Left colon (tissue), 2 donors: ENCODE measurements around the gene CPNE5. TPM values are rescaled to one million over a fixed set of nuclear protein-coding genes. Genes with fewer than 3 reads are reported as not detected.
A peak's percentile ranks its signal among the peaks of the same experiment; 100 is the strongest.

Source experiments
- ATAC-seq: fragments of 200-7000 bp; cut with Tn5 transposase; one replicate; pipeline ENCODE4 v1.9.1; 2020; ENCODE audit warnings: mild to moderate bottlenecking, moderate library complexity
- DNase-seq, 2 donors: peaks; one replicate each; pipeline ENCODE4 v3.0.0-alpha.2; 2020
- intact Hi-C, 2 donors: fragments of 100-400 bp; cut with DNase I in 1 of 2; cut with micrococcal nuclease in 1 of 2; formaldehyde crosslinking; loops; one replicate each; pipeline versions ENCODE4 v1.11.2 to v1.14.0; 2022; cut with DNase I, micrococcal nuclease
- total RNA-seq, 2 donors: library from RNA; stranded (reverse); fragmentation: NEBNext Ultra II Directional; extraction: Animal tissue kit (Norgen Biotek cat#: 25700); gene quantifications; one replicate each; pipeline ENCODE4 v1.2.1, GENCODE V29; 2021
- donor health status: DM: no; HTN: no; CAD: no.
- donor health status: DM: yes; HTN: yes; CAD: no.

The CPNE5 gene
- total RNA-seq, 2 donors from 2014 or later, result 3.8 to 7.8 TPM

DNA sequence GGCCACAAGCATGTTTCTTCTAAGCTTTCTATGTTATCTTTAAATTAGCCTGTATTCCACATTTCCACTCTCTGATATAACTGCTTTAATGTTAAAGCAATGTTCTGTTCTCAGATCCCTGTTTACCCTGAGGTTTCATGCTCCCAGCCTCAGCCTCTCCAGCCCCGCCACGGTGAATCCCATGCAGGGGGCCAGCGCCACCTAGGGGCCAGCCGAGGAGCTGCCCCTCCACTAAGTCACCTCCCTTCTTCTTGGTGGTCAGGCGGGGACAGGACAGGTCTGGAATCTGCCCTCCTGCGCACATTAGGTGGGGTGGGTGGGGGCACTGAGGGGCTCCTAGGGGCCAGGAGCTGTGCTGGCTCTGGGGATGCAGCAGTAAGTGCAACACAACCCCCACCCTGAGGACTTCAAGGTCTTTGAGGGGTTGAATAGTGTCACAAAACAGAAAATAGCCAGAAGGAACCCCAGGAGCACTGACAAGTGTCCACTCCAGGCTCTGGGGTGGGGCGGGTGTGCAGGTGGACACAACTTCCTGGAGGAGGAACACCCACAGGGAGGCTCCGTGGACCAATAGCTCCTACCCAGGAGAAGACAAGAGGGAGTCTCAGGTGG, 80.0 kb downstream of the CPNE5 start:
- intact Hi-C loops, result loop anchor here (5.0 to 10.0 kb wide), 2 partner anchors 134 to 142 kb away; no protein-coding TSS in a partner anchor
- peak; percentile 74 to 85 for DNase-seq
- peak; percentile 72 for ATAC-seq

DNA sequence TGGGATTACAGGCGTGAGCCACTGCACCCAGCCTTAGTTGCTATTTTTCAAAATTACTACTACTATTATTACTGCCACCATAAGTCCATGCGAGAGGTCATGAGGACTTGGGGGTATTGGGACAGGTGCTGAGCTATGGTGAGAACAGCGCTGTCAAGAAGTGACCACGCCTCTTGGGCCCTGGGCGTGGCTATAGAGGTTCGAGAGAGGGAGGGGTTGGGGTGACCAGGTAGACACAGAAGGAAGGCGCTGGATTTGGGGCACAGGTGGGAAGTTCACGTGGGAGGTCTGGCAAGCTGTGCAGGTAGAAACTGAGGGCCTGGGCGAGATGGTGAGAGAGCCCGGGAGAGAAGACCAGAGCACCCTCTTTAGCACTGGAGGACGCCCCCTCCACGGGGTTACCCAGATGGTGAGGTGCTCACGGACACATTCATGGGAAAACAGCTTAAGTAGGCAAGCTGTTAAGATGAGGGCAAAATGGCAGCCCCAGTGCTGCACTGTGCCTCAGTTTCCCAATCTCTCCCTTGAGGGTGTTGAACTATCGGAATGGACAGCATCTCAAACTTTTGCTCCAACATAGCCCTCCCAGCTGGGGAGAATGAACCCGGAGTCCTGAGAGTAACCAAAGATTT, 80.6 kb downstream of the CPNE5 start:
- intact Hi-C loops, result loop anchor here (5.0 to 10.0 kb wide), 2 partner anchors 134 to 141 kb away; no protein-coding TSS in a partner anchor
- DNase-seq (peak; percentile 71 to 82), ATAC-seq (peak; percentile 47)

DNA sequence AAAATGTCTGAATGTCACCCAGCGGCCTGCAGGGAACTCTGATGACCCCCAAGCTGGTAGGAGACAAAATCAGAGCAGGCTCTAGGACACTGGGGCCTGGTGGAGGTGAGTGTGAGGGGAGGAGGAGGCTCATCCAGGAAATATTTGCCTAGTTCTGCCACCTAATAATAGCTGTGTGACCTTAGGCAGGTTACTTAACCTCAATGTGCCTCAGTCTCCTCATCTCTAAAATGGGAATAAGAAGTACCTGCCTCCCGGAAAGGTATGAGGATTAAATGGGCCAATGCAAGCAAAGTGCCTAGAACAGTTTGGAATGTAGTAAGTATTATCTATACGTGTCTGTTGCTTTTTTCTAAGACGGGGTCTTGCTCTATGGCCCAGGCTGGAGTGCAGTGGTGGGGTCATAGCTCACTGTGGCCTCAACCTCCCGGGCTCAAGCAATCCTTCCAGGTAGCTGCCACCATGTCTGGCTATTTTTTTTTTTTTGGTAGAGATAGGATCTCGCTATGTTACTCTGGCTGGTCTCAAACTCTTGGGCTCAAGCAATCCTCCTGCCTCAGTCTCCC, 81.2 kb downstream of the CPNE5 start:
- DNase-seq (no peak), ATAC-seq (no peak)
- intact Hi-C loops, result loop anchor here (5.0 to 10.0 kb wide), 2 partner anchors 133 to 141 kb away; no protein-coding TSS in a partner anchor

DNA sequence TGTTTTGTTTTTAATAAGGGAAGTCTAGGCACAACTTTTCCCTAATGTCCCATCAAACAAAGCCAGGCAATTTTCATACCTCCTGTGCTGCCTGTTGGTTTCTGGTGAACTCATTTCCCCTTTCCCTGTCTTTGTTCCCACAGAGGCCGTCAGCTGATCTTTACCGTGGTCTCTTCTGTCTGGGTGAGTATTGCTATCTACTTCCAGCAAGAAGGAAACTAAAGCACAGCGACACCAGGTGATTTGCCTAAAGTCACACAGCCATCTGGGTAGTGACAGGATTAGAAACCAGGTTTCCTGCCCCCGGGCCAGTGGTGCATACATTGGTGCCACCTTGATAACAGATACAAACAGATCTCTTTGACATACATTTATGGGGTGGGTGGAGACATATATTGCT, 82.0 kb downstream of the CPNE5 start:
- ATAC-seq, result peak; percentile 28
- DNase-seq, result peak in 1 of 2 donors; percentile 56
- intact Hi-C loops, result loop anchor here (5.0 to 10.0 kb wide), 2 partner anchors 132 to 140 kb away; no protein-coding TSS in a partner anchor

DNA sequence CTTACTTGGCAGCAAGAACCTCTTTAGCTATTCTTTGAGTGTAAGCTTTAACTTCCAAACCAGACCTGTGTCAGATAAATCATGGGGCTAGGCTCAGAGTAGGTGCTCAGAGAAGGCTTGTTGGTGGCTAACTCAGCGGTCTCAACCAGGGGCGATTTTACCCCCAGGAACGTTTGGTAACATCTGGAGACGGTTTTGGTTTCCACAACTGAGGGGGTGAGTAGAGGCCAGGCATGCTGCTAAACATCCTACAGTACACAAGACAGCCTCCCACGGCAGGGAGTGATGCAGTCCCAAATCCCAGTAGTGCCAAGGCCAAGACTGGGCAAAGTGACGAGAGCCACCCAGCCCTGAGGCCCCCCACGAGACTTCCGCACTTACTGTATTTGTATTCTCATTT, 82.5 kb downstream of the CPNE5 start:
- DNase-seq, result no peak
- ATAC-seq, result no peak

DNA sequence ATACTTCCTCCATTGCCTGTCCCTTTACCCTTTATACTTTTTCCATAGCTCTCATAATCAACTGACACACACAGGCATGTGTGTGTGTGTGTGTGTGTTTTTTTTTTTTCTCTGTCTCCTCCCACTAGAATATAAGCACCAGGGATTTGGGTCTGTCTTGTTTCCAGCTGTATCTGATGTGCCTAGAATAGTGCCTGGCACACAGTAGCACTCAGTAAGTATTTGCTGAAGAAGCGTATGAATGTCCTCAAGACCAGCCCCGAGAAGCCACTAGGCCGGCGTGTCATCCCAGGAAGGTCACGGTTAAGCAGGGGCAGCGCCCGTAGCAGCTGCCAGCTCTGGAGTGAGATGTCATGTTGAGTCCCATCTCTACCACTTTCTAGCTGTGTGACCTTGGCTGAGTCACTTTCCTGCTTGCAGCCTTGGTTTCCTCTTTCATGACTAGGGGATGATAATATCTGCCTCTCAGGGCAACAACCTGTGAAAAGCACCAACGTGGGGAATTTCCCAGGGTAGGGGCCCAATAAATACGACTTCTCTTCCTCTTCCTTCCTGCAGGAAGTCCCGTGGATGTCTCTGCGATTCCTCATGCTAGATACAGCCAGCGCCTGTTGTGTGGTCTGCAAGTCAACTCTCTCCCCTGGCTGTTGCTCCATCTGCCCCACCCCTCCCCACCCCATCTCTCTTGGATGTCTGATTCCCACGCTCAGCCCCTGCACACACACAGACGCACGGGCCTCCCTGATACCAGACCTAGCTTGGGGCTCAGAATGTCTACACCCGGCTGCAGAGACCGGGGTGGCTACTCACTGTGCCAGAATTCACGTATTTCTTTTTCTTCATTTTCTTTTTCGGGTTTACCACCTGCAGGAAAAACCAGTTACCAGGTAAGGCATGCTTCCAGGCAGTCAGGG, 83.6 kb downstream of the CPNE5 start:
- peak; percentile 19 for ATAC-seq
- intact Hi-C loops, result loop anchor here (5.0 to 10.0 kb wide), 2 partner anchors 131 to 138 kb away; no protein-coding TSS in a partner anchor
- DNase-seq, result peak in 1 of 2 donors; percentile 35

More for the DNA sequence above, 82.5 kb downstream of the CPNE5 start:
- intact Hi-C loops, result loop anchor here (5.0 to 10.0 kb wide), 2 partner anchors 132 to 139 kb away; no protein-coding TSS in a partner anchor

DNA sequence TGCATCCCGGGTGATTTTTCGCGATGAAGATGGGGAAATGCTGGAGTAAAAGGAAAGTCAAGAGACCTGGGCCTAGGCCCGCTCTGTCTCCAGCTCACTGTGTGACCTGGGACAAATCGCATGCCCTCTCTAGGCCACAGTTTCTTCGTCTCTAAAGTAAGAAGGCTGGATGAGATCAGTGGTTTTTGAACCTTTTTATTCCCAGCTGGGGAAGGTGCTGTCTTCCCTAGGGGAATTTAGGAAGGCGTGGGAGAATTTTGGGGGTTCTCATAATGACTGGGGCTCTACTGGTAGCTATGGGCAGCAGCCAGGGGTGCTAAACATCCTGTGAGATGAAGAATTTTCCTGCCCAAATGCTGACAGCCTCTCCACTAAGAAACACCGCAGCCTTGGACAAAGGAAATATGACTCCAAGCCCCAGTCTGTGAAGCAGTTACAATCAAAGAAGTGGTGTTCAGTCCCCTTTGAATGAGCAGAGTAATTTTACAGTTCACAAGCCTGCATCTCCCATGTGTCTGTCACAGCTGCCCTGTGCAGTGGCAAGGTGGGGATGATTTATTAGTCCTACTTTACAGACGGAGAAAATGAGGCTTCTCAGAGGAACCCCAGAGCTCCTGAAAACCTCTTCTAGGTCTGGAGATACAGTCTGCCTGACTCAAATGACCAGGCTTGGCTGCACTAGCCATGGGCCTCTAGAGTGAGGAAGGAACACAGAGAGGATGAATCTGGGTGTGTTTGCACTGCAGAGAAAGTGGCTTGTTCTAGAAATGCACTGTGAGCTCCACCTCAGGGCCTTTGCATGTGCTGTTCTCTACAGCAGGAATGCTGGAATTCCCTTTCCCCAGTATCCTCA, 84.4 kb downstream of the CPNE5 start:
- ATAC-seq (no peak), DNase-seq (no peak)
- intact Hi-C loops, result loop anchor here (5.0 to 10.0 kb wide), 2 partner anchors 130 to 138 kb away; no protein-coding TSS in a partner anchor

DNA sequence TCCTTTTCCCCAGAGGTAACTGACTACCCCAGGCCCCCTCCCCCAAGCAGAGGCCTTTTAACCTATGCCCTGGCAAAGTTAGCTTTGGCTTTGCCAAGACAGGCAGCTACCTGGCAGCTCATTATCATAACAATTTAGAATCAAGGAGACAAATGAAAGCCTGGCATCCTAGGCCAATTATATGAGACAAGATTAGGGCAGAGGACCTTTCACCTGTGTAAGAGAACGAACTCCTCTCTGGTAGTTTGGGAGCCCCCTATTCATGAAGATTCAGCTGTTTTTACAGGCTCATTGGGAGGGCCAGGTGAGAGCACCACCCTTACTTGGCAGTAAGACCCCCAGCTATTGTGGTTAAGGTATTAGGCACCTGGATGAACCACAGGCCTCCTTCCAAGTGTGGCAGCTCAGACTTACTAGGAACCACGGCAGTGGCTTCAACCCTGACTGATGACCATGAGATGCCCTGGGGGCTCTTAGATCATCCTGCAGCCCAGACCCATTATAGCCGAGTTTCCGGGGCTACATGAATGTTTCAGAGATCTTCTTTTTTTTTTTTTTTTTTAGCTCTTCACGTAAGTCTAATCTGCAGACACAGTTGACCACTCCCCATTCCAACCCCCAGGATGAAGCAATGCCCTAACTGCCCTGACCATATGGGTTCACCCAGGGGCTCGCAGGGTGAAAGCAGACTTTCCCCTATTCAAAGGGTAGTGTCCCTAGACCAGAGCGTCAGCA, 85.4 kb downstream of the CPNE5 start:
- intact Hi-C loops, result loop anchor here in 1 of 2 donors (10.0 kb wide), 1 partner anchor 129 kb away; no protein-coding TSS in a partner anchor

DNA sequence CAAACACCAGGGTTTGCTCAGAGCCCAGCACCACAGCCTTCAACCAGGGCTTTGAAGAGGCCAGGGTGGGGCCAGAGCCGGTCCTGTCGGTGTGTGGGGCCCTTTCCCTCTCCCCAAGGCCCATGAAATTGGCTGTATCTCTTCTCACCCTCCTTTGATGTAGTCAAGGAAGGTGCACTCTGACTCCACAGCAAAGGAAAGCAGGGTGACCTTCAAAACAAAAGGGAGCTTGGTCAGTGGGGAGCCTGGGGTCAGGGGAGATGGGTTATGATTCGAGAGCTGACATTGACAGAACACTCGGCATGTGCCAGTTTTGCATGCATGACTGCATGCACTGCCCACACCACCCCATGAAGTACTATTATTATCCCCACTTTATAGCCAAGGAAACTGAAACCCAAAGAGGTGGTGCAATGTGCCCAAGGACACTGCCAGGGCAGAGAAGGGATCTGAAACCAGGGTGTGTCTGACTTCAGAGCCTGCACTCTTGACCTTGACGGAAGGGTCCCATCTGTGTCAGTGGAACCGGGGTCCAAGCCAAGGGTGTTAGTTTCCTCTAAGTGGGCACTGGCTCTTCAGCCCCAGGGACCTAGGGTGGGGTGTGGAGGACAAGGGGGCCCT, 86.2 kb downstream of the CPNE5 start:
- peak; percentile 69 for ATAC-seq
- DNase-seq, result peak; percentile 52 to 71
- intact Hi-C loops, result loop anchor here in 1 of 2 donors (10.0 kb wide), 1 partner anchor 128 kb away; no protein-coding TSS in a partner anchor

More for the DNA sequence above, 85.4 kb downstream of the CPNE5 start:
- DNase-seq, result no peak
- no peak for ATAC-seq

DNA sequence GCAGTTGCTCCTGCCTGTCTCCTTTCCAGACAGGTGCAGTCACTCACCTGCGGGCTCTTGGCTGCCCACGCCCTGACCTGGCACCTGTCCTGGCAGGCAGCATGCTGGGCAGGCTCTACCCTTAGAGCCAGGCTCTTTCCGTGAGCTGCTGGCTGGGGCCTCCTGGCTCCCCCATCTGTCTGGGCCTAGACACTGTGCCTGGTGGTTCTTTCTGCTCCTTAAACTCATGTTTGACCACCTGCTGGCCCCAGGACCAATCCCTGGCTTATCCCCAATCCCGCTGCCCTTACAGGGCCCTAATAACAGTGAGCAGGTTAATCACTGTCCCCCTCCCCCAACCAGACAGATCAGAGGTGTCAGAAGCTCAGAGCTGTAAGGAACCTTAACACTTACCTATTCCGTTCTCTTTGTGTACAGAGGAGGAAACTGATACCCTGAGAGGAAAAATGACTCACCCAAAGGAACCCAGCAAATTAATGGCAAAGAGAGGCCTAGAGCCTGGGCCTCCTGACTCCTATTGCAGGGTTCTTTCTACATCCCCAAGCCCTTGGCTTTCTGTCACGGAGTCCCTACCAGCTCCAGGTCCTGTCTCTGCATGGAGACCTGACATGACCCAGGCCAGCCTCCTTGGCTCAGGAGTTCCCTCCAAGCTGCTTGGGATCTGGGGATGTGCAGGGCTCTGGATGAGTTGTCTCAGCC, 86.9 kb downstream of the CPNE5 start:
- DNase-seq (peak; percentile 77 to 79), ATAC-seq (peak; percentile 68)
- intact Hi-C loops, result loop anchor here in 1 of 2 donors (10.0 kb wide), 1 partner anchor 128 kb away; no protein-coding TSS in a partner anchor

DNA sequence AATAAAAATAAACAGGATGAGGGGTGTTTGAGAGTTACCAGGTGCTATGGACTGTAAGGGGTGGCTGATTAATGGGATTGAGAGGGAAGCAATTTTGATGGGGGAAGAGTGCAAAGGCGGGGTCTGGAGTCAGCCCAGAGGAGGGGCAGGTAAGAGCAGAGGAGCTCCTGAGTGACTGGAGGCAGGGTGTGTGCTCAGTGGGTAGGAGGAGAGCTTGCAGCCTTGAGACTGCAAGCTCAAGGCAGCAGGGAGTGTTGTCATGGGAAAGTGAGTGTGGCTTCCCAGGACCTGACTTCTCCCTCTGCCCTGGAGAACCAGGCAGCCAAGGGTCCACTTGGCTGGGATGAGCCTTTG, 87.4 kb downstream of the CPNE5 start:
- intact Hi-C loops, result loop anchor here in 1 of 2 donors (10.0 kb wide), 1 partner anchor 127 kb away; no protein-coding TSS in a partner anchor
- no peak for ATAC-seq
- no peak for DNase-seq

DNA sequence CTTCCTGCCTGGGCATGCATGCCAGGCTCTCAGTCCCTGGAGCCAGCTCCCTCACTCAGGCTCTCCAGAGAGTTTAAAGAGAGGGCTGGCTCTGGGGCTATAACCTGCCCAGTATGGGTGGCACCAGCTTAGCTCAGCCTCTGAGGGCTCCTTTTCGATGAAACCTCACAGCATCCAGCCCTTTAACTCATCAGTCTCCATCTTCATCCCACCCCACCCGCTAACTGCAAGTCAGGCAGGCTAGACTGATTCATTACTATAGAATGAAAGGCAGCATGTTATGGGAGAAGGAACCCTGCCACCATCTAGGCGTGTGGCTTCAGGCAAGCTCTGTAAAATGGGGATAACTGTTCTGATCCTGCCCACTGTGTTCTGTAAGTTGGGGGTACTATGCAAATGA, 88.2 kb downstream of the CPNE5 start:
- intact Hi-C loops, result loop anchor here in 1 of 2 donors (10.0 kb wide), 1 partner anchor 126 kb away; no protein-coding TSS in a partner anchor
- ATAC-seq, result no peak
- DNase-seq, result no peak

DNA sequence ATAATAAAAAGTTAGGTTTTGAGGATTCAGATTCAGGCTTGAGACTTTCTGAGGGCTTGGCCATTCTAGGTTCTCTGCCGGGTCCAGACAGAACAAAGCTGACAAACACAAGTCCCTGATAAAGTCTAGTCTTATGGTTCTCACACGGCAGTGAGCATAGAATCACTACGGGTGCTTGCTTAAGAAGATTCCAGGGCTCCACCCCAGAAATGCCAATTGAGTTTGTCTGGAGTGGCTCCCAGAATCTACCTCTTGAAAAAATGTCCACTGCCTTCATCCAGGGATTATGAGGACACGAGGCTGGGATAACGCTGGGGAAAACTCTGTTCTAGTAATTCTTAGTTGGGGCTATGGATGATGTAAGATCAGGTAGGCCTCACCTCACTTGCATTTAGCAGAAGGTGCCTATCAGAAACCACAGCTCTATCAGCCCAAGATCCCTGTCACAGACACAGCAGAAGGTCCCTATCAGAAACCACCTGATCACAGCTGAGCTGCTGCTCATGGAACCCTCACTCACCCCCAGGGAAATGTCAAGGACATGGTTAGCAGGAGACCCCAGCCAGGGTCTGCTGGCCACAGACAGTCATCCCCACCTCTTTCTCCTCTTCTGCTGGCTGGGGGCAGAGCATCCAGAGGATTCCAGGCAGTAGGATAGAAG, 89.3 kb downstream of the CPNE5 start:
- DNase-seq (no peak), ATAC-seq (no peak)
- intact Hi-C loops, result loop anchor here in 1 of 2 donors (10.0 kb wide), 1 partner anchor 125 kb away; no protein-coding TSS in a partner anchor

DNA sequence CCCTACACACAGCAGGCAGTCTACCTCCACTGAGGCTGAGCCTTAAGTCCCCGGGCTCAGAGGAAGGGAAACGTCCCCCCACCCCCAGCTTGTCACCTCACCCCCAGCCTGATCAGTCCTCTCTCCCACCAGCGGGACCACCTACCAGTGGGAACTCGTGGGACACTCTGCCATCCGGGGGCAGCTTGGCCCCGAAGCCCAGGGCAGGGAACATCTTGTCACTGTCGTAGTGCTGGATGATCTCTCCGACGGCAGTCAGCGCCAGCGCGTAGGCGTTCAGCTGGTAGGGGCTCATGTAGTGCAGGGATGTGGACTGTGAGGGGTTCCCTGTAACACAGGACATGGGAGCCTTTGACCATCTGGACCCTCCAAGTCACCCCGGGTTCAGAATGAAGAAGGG, 93.0 kb downstream of the CPNE5 start:
- no peak for ATAC-seq
- no peak for DNase-seq
- intact Hi-C loops, result no loop called here

DNA sequence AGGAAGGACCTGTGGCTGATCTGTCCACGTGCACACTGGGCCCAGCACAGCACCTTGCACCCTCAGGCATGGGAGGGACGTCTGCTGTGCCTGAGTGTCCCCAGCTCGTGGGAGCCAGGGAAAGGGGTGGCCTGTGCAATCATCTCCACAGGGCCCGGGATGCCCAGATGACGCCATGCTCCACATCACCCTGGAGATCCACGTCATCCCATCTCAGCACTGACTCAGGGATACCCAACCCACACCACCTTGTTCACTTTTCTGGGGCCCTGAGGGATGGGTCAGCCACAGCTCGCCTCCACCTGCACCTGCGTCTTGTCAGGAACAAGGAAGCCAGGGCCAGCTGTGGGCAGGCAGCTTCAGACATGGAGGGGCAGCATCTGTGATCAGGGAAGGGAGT, 93.4 kb downstream of the CPNE5 start:
- DNase-seq, result no peak
- intact Hi-C loops, result no loop called here
- ATAC-seq, result no peak
